ENCODE measurements around the gene PCYT1B. TPM values are rescaled to one million over a fixed set of nuclear protein-coding genes. Genes with fewer than 3 reads are reported as not detected.

Gene PCYT1B
- total RNA-seq, 1 donor from 2014 or later: 21.3 TPM

- H3K4me1 Mint-ChIP-seq (ENCODE audit: unreplicated experiment): no peaks in the 10 kb centered on the region
- H3K27ac Mint-ChIP-seq: no peak overlapping the region
- H3K4me3 Mint-ChIP-seq: no peak overlapping the region
- no peak for DNase-seq (ENCODE audit: extremely low spot score, unreplicated experiment)
- H3K27me3 Mint-ChIP-seq: no peaks in the 10 kb centered on the region
- no peaks in the 10 kb centered on the region for H3K36me3 Mint-ChIP-seq
- no peak for TF ChIP-seq CTCF (conservative IDR thresholded peaks at IDR 0.05)
- H3K9me3 Mint-ChIP-seq: no peaks in the 10 kb centered on the region
Observed at GRCh38 chrX:24574743-24575142, 72.4 kb downstream of the PCYT1B start.

DNA sequence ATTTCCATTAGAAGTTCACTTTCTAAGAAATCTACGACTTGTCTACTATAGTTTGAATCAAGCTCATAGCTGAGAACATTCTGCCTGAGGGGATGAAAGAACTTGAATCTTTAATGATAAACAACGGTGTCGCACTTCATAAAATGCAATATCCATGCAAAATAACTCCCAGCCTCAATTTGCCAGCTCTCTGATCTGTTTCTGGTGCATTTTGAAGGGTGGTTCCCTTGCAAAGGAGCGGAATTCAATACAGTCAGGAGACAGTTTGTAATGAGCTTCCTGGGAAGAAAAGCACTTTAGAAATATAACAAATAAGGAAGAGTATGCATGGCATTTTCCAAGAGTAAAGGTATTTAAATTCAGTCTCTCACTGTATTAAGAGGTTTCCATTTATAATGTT is 80.0 kb downstream of the PCYT1B start:
- H3K36me3 Mint-ChIP-seq: peaks cover 14% of the 10 kb centered on the region
- DNase-seq (ENCODE audit: extremely low spot score, unreplicated experiment): no peak
- no peaks in the 10 kb centered on the region for H3K27me3 Mint-ChIP-seq
- H3K4me1 Mint-ChIP-seq (ENCODE audit: unreplicated experiment): no peaks in the 10 kb centered on the region
- TF ChIP-seq CTCF (conservative IDR thresholded peaks at IDR 0.05): no peak
- H3K27ac Mint-ChIP-seq: no peak overlapping the region
- no peaks in the 10 kb centered on the region for H3K9me3 Mint-ChIP-seq
- no peak overlapping the region for H3K4me3 Mint-ChIP-seq

GRCh38 chrX:24566240-24566639 is 80.9 kb downstream of the PCYT1B start:
- no peaks in the 10 kb centered on the region for H3K27me3 Mint-ChIP-seq
- H3K27ac Mint-ChIP-seq: no peak overlapping the region
- no peak overlapping the region for H3K4me3 Mint-ChIP-seq
- no peak for DNase-seq (ENCODE audit: extremely low spot score, unreplicated experiment)
- H3K9me3 Mint-ChIP-seq: no peaks in the 10 kb centered on the region
- no peaks in the 10 kb centered on the region for H3K4me1 Mint-ChIP-seq (ENCODE audit: unreplicated experiment)
- TF ChIP-seq CTCF (conservative IDR thresholded peaks at IDR 0.05): no peak
- H3K36me3 Mint-ChIP-seq: peaks cover 14% of the 10 kb centered on the region

GRCh38 chrX:24563291-24564010 is 83.7 kb downstream of the PCYT1B start:
- H3K9me3 Mint-ChIP-seq: no peaks in the 10 kb centered on the region
- H3K36me3 Mint-ChIP-seq: peaks cover 8% of the 10 kb centered on the region
- H3K4me3 Mint-ChIP-seq: no peak overlapping the region
- no peak for DNase-seq (ENCODE audit: extremely low spot score, unreplicated experiment)
- H3K27ac Mint-ChIP-seq: no peak overlapping the region
- H3K4me1 Mint-ChIP-seq (ENCODE audit: unreplicated experiment): no peaks in the 10 kb centered on the region
- H3K27me3 Mint-ChIP-seq: no peaks in the 10 kb centered on the region
- no peak for TF ChIP-seq CTCF (conservative IDR thresholded peaks at IDR 0.05)

GRCh38 chrX:24561121-24561520 is 86.0 kb downstream of the PCYT1B start:
- Mint-ChIP-seq H3K4me1 (ENCODE audit: unreplicated experiment) (no peaks in the 10 kb centered on the region), H3K4me3 (no peak overlapping the region), H3K27me3 (no peaks in the 10 kb centered on the region), H3K9me3 (no peaks in the 10 kb centered on the region), H3K27ac (no peak overlapping the region), H3K36me3 (peaks cover 8% of the 10 kb centered on the region)
- no peak for DNase-seq (ENCODE audit: extremely low spot score, unreplicated experiment)
- no peak for TF ChIP-seq CTCF (conservative IDR thresholded peaks at IDR 0.05)
